ENCODE results near the gene GPR162. TPM values are rescaled to one million over a fixed set of nuclear protein-coding genes. Genes with fewer than 3 reads are reported as not detected.

Gene GPR162
- total RNA-seq, 2 experiments from 2014 or later: not detected

DNA sequence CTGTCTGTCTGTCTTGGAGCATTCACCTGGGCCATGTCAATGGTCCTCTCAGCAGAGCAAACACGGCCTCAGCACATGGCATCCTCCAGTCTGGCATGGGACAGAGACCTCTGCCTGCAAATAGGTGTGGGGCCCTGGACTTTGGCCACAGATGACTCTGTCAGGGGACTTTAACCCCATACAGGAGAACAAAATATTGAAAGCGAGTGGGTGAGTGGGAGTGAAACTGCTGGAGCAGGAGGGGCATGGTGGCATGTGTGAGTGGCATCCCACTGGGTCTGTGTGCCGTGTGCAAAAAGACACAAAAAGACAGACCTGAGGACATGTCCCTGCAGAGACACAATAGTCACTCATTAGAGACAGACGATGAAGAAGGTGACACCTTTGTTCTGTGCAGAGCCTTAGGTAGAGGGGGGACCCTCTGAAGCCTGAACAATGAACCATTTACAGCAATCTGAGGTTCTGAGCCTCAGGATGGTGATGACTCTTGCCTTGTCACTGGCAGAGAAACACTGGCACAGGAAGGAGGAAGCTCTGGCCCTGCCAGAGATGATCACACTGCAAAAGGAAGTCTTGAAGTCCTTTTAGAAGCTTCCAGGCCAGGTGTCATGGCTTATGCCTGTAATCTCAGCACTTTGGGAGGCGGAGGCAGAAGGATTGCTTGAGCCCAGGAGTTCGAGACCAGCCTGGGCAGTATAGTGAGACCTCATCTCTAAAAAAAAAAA, 41.8 kb upstream of the GPR162 start:
- peaks cover 24% of the 10 kb centered on the region for H3K36me3 Mint-ChIP-seq (ENCODE audit: low read depth)
- peak overlapping the region; percentile 74 for H3K27ac Mint-ChIP-seq
- H3K9me3 Mint-ChIP-seq: no peaks in the 10 kb centered on the region
- ChIA-PET POLR2A (interaction anchor here (0.6 to 14.0 kb wide), 8 partner anchors 8 to 240 kb away, joined by 3 to 153 read pairs (median 4); partner anchors contain the start of genes CD4, CDCA3, LAG3 and MLF2), CTCF (interaction anchor here (0.5 to 8.6 kb wide), 12 partner anchors 8 to 212 kb away, joined by 3 to 64 read pairs (median 4); partner anchors contain the start of genes CD4, GPR162, LAG3 and MLF2)
- H3K4me1 Mint-ChIP-seq: peaks cover 68% of the 10 kb centered on the region
- H3K4me3 Mint-ChIP-seq: no peak overlapping the region
- peaks cover 3% of the 10 kb centered on the region for H3K27me3 Mint-ChIP-seq
- DNase-seq: no peak

GRCh38 chr12:6780573-6780972, 41.0 kb upstream of the GPR162 start:
- H3K27me3 Mint-ChIP-seq: peaks cover 3% of the 10 kb centered on the region
- H3K4me1 Mint-ChIP-seq: peaks cover 65% of the 10 kb centered on the region
- POLR2A ChIA-PET: interaction anchor here (0.6 to 14.0 kb wide), 9 partner anchors 9 to 241 kb away, joined by 3 to 153 read pairs (median 4); partner anchors contain the start of genes CD4, CDCA3, LAG3 and MLF2
- no peaks in the 10 kb centered on the region for H3K9me3 Mint-ChIP-seq
- DNase-seq: no peak
- H3K4me3 Mint-ChIP-seq: no peak overlapping the region
- peak overlapping the region; percentile 31 for H3K27ac Mint-ChIP-seq
- CTCF ChIA-PET: interaction anchor here (0.5 to 8.6 kb wide), 11 partner anchors 8 to 213 kb away, joined by 3 to 64 read pairs (median 4); partner anchors contain the start of genes CD4, GPR162, LAG3 and MLF2
- peaks cover 17% of the 10 kb centered on the region for H3K36me3 Mint-ChIP-seq (ENCODE audit: low read depth)

DNA sequence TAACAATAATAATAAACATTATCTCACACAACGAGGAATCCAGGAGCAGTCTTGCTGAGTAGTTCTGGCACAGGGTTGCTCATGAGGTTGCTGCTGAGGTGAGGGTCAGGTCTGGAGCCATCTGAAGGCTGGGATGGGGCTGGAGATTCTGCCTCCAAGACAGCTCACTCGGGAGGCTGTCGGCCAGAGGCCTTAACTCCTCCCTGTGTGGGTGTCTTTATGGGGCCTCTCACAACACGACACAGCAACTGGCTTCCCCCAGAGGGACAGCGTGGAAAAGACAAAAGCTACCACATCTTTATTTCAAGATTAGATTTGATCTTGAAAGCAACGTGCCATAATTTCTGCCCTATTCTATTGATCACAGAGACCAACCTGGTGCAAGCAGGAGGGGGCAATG, 39.5 kb upstream of the GPR162 start:
- H3K36me3 Mint-ChIP-seq (ENCODE audit: low read depth): peaks cover 8% of the 10 kb centered on the region
- ChIA-PET CTCF (interaction anchor here (0.7 to 8.6 kb wide), 5 partner anchors 16 to 219 kb away, joined by 3 to 64 read pairs (median 3); partner anchors contain the start of genes MLF2 and PTMS), POLR2A (interaction anchor here (1.0 to 14.0 kb wide), 4 partner anchors 8 to 198 kb away, joined by 3 to 153 read pairs (median 4); partner anchors contain the start of genes CD4 and COPS7A)
- H3K27me3 Mint-ChIP-seq: peaks cover 3% of the 10 kb centered on the region
- DNase-seq: no peak
- H3K9me3 Mint-ChIP-seq: no peaks in the 10 kb centered on the region
- H3K4me3 Mint-ChIP-seq: no peak overlapping the region
- no peak overlapping the region for H3K27ac Mint-ChIP-seq
- H3K4me1 Mint-ChIP-seq: peaks cover 64% of the 10 kb centered on the region

- CTCF ChIA-PET: interaction anchor here (0.7 to 8.6 kb wide), 8 partner anchors 8 to 164 kb away, joined by 3 to 64 read pairs (median 5); partner anchors contain the start of genes MLF2 and PTMS
- Mint-ChIP-seq H3K27ac (no peak overlapping the region), H3K4me3 (no peak overlapping the region), H3K4me1 (peaks cover 65% of the 10 kb centered on the region), H3K36me3 (ENCODE audit: low read depth) (peaks cover 7% of the 10 kb centered on the region), H3K27me3 (peaks cover 3% of the 10 kb centered on the region), H3K9me3 (no peaks in the 10 kb centered on the region)
- POLR2A ChIA-PET: interaction anchor here (1.0 to 14.0 kb wide), 4 partner anchors 7 to 59 kb away, joined by 3 to 153 read pairs (median 4); partner anchors contain the start of genes CD4 and COPS7A
- no peak for DNase-seq
These were observed 38.6 kb upstream of the GPR162 start for GRCh38 chr12:6782850-6783566.

DNA sequence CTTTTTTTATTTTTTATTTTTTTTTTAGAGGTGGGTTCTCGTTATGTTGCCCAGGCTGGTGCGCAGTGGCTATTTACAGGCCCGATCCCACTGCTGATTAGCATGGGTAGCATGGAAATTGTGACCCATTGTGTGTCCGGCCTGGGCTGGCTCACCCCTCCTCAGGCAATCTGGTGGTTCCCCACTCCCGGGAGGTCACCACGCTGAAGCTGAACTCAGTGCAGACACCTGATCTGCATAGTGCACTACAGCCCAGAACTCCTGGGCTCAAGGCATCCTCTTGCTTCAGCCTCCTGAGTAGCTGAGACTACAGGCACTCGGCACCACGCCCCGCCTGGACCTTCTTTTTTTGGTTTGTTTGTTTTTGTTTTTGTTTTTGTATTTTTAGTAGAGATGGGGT, 37.8 kb upstream of the GPR162 start:
- CTCF ChIA-PET: interaction anchor here (1.4 to 8.6 kb wide), 5 partner anchors 9 to 41 kb away, joined by 5 to 64 read pairs (median 8); partner anchors contain the start of genes MLF2 and PTMS
- POLR2A ChIA-PET: interaction anchor here (1.3 kb wide), 1 partner anchor 22 kb away, joined by 5 read pairs; no protein-coding TSS in a partner anchor
- no peak overlapping the region for H3K4me3 Mint-ChIP-seq
- no peaks in the 10 kb centered on the region for H3K36me3 Mint-ChIP-seq (ENCODE audit: low read depth)
- H3K27ac Mint-ChIP-seq: no peak overlapping the region
- H3K9me3 Mint-ChIP-seq: no peaks in the 10 kb centered on the region
- peaks cover 65% of the 10 kb centered on the region for H3K4me1 Mint-ChIP-seq
- DNase-seq: no peak
- peaks cover under 1% of the 10 kb centered on the region for H3K27me3 Mint-ChIP-seq

DNA sequence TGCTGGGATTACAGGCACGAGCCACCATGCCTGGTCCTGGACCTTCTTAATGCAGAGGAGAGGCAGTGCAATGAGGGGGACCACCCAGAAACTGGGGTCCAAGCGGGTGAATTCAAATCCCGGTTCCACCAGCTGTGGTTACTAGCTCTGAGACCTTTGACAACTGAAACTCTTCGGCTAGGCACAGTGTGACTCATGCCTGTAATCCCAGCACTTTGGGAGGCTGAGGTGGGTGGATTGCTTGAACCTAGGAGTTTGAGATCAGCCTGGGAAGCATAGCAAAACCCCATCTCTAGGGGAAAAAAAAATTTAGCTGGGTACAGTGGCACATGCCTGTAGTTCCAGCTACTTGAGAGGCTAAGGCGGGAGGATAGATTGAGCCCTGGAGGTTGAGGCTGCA, 37.3 kb upstream of the GPR162 start:
- peaks cover 65% of the 10 kb centered on the region for H3K4me1 Mint-ChIP-seq
- CTCF ChIA-PET: interaction anchor here (1.4 to 8.6 kb wide), 5 partner anchors 8 to 41 kb away, joined by 5 to 64 read pairs (median 8); partner anchors contain the start of genes MLF2 and PTMS
- no peaks in the 10 kb centered on the region for H3K36me3 Mint-ChIP-seq (ENCODE audit: low read depth)
- no peaks in the 10 kb centered on the region for H3K9me3 Mint-ChIP-seq
- POLR2A ChIA-PET: no interaction called here
- no peak overlapping the region for H3K27ac Mint-ChIP-seq
- H3K4me3 Mint-ChIP-seq: no peak overlapping the region
- no peak for DNase-seq
- no peaks in the 10 kb centered on the region for H3K27me3 Mint-ChIP-seq

GRCh38 chr12:6784761-6785160, 36.9 kb upstream of the GPR162 start:
- no peaks in the 10 kb centered on the region for H3K9me3 Mint-ChIP-seq
- peaks cover 4% of the 10 kb centered on the region for H3K36me3 Mint-ChIP-seq (ENCODE audit: low read depth)
- no peaks in the 10 kb centered on the region for H3K27me3 Mint-ChIP-seq
- no peak overlapping the region for H3K27ac Mint-ChIP-seq
- ChIA-PET POLR2A (interaction anchor here (0.5 kb wide), 1 partner anchor 68 kb away, joined by 3 read pairs; no protein-coding TSS in a partner anchor), CTCF (interaction anchor here (1.6 to 8.6 kb wide), 4 partner anchors 10 to 40 kb away, joined by 5 to 64 read pairs (median 26); partner anchors contain the start of genes MLF2 and PTMS)
- no peak overlapping the region for H3K4me3 Mint-ChIP-seq
- DNase-seq: no peak
- H3K4me1 Mint-ChIP-seq: peaks cover 60% of the 10 kb centered on the region

GRCh38 chr12:6786416-6787094, 35.1 kb upstream of the GPR162 start:
- DNase-seq: no peak
- ChIA-PET POLR2A (interaction anchor here (0.7 to 7.9 kb wide), 9 partner anchors 9 to 177 kb away, joined by 3 to 153 read pairs (median 5); partner anchors contain the start of genes C12orf57, COPS7A, LAG3 and MLF2), CTCF (interaction anchor here (0.7 to 3.0 kb wide), 7 partner anchors 8 to 249 kb away, joined by 3 to 18 read pairs (median 6); partner anchors contain the start of genes COPS7A, LAG3 and MLF2)
- Mint-ChIP-seq H3K4me1 (peaks cover 50% of the 10 kb centered on the region), H3K9me3 (no peaks in the 10 kb centered on the region), H3K27me3 (no peaks in the 10 kb centered on the region), H3K36me3 (ENCODE audit: low read depth) (peaks cover 16% of the 10 kb centered on the region), H3K4me3 (peak overlapping the region; percentile 33), H3K27ac (peak overlapping the region; percentile 74)

GRCh38 chr12:6787309-6787708, 34.3 kb upstream of the GPR162 start:
- ChIA-PET CTCF (interaction anchor here (0.7 to 3.0 kb wide), 7 partner anchors 9 to 250 kb away, joined by 3 to 18 read pairs (median 6); partner anchors contain the start of genes COPS7A, LAG3 and MLF2), POLR2A (interaction anchor here (0.7 to 7.9 kb wide), 8 partner anchors 8 to 178 kb away, joined by 3 to 153 read pairs (median 6); partner anchors contain the start of genes C12orf57, COPS7A, LAG3 and MLF2)
- H3K27ac Mint-ChIP-seq: peak overlapping the region; percentile 74
- no peaks in the 10 kb centered on the region for H3K27me3 Mint-ChIP-seq
- DNase-seq: no peak
- H3K4me1 Mint-ChIP-seq: peaks cover 54% of the 10 kb centered on the region
- peak overlapping the region; percentile 33 for H3K4me3 Mint-ChIP-seq
- H3K9me3 Mint-ChIP-seq: no peaks in the 10 kb centered on the region
- peaks cover 23% of the 10 kb centered on the region for H3K36me3 Mint-ChIP-seq (ENCODE audit: low read depth)

- H3K36me3 Mint-ChIP-seq (ENCODE audit: low read depth): peaks cover 34% of the 10 kb centered on the region
- H3K4me3 Mint-ChIP-seq: peak within 1 kb of the TSS; percentile 93
- peak; percentile 89 for DNase-seq
- CTCF ChIA-PET: interaction anchor here (0.7 to 5.9 kb wide), 16 partner anchors 9 to 175 kb away, joined by 3 to 53 read pairs (median 5); partner anchors contain the start of genes COPS7A, LAG3, MLF2 and PTMS
- peaks cover 56% of the 10 kb centered on the region for H3K4me1 Mint-ChIP-seq
- peak within 1 kb of the TSS; percentile 90 for H3K27ac Mint-ChIP-seq
- POLR2A ChIA-PET: interaction anchor here (0.6 to 7.9 kb wide), 17 partner anchors 10 to 254 kb away, joined by 3 to 153 read pairs (median 9); partner anchors contain the start of genes C12orf57, CDCA3, COPS7A and GAPDH
- H3K27me3 Mint-ChIP-seq: no peaks in the 10 kb centered on the region
- H3K9me3 Mint-ChIP-seq: no peaks in the 10 kb centered on the region
These were observed 32.4 kb upstream of the GPR162 start, which contains the start of gene CD4 for GRCh38 chr12:6788972-6789924. Gene CD4 (plus strand): TSS chr12:6789528. CDS start chr12:6800139, 10,611 bp downstream.
